GM12865 (cell line): ENCODE results near the gene TGFA.

ENCODE experiments used
- DNase-seq: peaks from one replicate; pipeline ENCODE4 v3.0.0; 2010; ENCODE audit warnings: low read depth
- H3K4me3 ChIP-seq: 2 replicates; pipeline ENCODE4 v1.5.1; 2011; ENCODE audit warnings: mild to moderate bottlenecking, low read depth, low read length, control low read depth
- TF ChIP-seq, protein P1 (sequence below): IDR thresholded peaks from 2 replicates; pipeline ENCODE4 v1.5.1; 2011; ENCODE audit warnings: low read length, control low read depth, low read depth, inconsistent platforms; ENCODE audit not compliant: insufficient read depth; ENCODE audit errors: missing control alignments

TGFA gene

GRCh38 chr2:70553584-70554337 is at the start of gene TGFA:
TGFA (minus strand) TSS chr2:70553826; CDS start chr2:70553767, 59 bp downstream.
- DNase-seq: peak; percentile 48
- TF ChIP-seq, protein P1, sequence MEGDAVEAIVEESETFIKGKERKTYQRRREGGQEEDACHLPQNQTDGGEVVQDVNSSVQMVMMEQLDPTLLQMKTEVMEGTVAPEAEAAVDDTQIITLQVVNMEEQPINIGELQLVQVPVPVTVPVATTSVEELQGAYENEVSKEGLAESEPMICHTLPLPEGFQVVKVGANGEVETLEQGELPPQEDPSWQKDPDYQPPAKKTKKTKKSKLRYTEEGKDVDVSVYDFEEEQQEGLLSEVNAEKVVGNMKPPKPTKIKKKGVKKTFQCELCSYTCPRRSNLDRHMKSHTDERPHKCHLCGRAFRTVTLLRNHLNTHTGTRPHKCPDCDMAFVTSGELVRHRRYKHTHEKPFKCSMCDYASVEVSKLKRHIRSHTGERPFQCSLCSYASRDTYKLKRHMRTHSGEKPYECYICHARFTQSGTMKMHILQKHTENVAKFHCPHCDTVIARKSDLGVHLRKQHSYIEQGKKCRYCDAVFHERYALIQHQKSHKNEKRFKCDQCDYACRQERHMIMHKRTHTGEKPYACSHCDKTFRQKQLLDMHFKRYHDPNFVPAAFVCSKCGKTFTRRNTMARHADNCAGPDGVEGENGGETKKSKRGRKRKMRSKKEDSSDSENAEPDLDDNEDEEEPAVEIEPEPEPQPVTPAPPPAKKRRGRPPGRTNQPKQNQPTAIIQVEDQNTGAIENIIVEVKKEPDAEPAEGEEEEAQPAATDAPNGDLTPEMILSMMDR: peak; percentile 79
- H3K4me3 ChIP-seq: peak within 1 kb of the TSS; percentile 22; the same call in 1 of the 2 replicates

- DNase-seq: no peak
- no peak overlapping the region for H3K4me3 ChIP-seq
- TF ChIP-seq, protein P1: no peak
Measured at GRCh38 chr2:70603066-70603465, 49.4 kb upstream of the TGFA start.

DNA sequence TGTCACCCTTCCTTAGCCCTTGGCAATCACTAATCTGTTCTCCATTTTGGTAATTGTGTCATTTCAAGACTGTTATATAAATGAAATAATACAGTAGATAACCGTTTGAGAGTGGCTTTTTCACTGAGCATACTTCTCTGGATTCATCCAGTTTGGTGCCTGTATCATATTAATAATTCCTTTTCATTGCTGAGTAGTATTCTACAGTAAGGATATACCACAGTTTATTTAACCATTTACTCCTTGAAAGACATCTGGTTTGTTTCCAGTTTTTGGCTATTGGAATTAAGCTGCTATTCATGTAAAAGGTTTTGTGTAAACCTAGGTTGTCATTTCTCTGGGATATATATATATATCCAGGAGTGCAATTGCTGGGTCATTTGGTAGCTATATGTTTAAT is 44.6 kb upstream of the TGFA start:
- TF ChIP-seq, protein P1: no peak
- DNase-seq: no peak

GRCh38 chr2:70596739-70597138 is 43.1 kb upstream of the TGFA start:
- no peak overlapping the region for H3K4me3 ChIP-seq
- no peak for DNase-seq
- TF ChIP-seq, protein P1: no peak

More for the DNA sequence above, 44.6 kb upstream of the TGFA start:
- H3K4me3 ChIP-seq: no peak overlapping the region

DNA sequence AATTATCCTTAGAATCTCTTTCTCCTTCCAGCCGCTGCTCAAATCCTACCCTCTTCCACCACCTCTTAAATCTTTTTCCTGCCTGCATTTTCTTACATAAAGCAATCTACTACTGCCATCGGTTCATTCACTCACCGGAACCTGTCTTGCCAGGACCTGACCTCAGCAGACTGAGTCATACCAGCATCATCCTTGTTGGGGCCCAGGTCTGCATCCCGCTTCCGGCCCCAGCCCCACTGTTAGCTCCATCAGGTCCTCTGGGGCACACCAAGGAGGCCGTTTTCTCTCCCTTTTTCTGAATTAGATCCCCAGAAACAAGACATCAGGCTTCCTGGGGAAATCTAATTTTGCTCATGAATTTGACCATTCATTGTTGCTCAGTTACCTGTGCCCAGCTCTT is 42.7 kb upstream of the TGFA start:
- no peak for DNase-seq
- TF ChIP-seq, protein P1: no peak

DNA sequence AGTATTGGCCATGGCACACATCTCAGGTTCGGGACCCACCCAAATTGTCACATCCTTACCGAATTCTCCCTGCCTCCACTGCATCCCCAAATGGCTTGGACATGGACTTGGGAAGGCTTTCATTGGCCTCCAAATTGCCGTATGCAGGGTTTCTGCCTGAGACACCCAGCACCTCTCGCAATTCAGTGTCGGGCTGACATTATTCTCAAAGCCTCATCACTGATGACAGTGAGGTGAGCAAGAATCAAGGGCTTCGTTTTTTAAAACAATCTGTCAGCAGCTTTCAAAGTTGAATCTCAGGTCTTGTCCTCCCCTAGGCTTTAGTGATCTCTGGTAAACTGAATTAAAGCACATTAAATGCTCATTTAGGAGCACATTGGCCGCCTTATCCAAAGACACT is 29.5 kb upstream of the TGFA start:
- no peak for DNase-seq
- TF ChIP-seq, protein P1: no peak
- no peak overlapping the region for H3K4me3 ChIP-seq

More for the DNA sequence above, 42.7 kb upstream of the TGFA start:
- H3K4me3 ChIP-seq: no peak overlapping the region

GRCh38 chr2:70580352-70580751 is 26.7 kb upstream of the TGFA start:
- TF ChIP-seq, protein P1: no peak
- DNase-seq: no peak
- H3K4me3 ChIP-seq: no peak overlapping the region
